Ishikawa (cell line): ENCODE data around the gene DAGLA.

Experiments used
- RAD21 ChIP-seq: IDR thresholded peaks from 2 replicates; pipeline ENCODE4 v1.6.1; 2012; ENCODE audit warnings: low read depth
- TF ChIP-seq, protein P1 (sequence below): IDR thresholded peaks from 2 replicates; pipeline ENCODE4 v1.6.1; 2012

- TF ChIP-seq, protein P1, sequence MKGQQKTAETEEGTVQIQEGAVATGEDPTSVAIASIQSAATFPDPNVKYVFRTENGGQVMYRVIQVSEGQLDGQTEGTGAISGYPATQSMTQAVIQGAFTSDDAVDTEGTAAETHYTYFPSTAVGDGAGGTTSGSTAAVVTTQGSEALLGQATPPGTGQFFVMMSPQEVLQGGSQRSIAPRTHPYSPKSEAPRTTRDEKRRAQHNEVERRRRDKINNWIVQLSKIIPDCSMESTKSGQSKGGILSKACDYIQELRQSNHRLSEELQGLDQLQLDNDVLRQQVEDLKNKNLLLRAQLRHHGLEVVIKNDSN = no peak
- TF ChIP-seq RAD21 = no peak
Measured at GRCh38 chr11:61709110-61709509, 28.9 kb downstream of the DAGLA start.
